Suppressor macrophage treated with lipopolysaccharide for 1 hour (primary cell): ENCODE data around the gene ZFYVE1.
"Not testable (repeated sequence)": the region's sequence is repeated elsewhere in the genome, so short reads cannot be mapped to it uniquely, and the experiment has no call there.

Experiments
- DNase-seq, 3 donors: peaks; one replicate each; pipeline ENCODE4 v3.0.0-alpha.2; 2020 to 2022

ZFYVE1 gene

DNA sequence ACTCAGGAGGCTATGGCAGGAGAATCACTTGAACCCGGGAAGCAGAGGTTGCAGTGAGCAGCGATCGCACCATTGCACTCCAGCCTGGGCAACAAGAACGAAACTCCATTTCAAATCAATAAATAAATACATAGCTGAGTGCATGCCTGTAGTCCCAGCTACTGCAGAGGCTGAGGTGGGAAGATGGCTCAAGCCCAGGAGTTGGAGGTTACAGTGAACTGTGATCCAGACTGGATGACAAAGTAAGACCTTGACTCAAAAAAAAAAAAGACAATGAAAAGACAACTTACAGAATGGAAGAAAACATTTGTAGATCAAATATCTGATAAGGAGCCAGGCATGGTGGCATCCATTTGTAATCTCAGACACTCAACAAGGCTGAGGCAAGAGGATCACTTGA is 27.6 kb downstream of the ZFYVE1 start:
- no peak for DNase-seq

GRCh38 chr14:72998252-72998903 is 28.5 kb downstream of the ZFYVE1 start:
- no peak for DNase-seq

DNA sequence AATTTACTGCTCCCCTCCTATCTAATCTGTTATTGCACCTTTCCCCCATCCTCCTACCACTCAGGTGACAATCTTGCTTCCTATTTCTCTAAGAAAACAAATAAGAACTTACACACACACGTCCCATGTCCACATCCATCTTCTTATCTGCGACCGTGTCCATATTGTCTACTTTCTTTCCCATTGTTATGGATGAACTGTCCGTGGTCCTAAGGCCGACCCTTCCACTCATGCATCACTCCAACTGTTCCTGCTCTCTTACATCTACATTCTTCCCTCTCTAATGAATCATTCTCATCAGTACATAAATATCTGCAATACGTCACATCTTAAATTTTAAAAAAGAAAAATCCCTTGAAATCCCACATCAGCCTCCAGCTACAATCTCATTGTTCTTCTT is 30.0 kb downstream of the ZFYVE1 start:
- no peak for DNase-seq

DNA sequence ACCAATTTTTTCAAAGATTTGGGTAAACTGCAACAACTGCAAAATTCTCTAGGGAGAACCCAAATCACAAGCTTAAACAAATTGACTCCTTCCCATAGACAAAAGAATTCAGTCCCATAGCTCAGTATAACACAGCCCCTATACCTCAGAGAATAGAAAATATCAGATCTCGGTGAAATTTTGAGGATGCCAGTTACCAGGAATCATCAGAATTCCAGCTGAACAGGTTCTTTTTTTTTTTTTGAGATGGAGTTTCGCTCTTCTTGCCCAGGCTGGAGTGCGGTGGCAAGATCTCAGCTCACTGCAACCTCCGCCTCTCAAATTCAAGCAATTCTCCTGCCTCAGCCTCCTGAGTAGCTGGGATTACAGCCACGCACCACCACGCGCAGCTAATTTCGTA is 36.7 kb downstream of the ZFYVE1 start:
- no peak for DNase-seq

DNA sequence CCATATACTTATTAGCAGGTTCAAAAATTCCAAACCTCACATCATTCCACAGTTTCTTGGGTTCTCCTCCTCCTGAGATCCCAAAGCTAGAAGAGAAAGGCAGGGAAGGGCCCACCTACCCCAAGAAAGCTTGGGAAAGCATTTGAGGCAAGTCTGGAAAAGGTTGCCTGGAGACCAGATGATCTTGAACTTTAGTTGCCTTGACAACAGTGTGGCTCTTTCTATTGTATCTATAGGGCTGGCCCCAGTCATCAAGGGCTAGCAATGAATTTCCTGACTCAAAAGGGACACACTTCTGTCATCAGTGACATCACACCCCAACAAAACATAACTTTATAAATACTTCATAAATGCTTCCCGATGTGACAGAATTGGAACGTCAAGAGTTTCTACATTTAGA is 40.0 kb downstream of the ZFYVE1 start:
- no peak for DNase-seq

DNA sequence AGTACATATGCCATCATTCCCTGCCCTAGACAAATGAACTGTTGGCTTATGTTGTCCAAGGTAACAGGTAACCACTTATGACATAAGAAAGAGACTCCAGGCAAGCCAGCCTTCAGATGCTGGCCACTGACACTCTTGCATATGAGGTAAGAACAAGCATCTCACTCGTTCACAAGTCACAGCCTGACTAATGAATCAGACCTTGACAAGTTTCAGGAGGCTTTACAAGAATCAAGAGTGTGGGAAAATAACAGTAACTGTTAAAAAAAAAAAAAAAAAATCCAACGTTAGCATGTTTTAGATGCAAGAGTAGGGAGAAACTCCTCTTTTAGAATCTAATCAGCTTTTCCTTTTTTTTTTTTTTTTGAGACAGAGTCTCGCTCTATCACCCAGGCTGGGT is 40.7 kb downstream of the ZFYVE1 start:
- DNase-seq, result no peak

DNA sequence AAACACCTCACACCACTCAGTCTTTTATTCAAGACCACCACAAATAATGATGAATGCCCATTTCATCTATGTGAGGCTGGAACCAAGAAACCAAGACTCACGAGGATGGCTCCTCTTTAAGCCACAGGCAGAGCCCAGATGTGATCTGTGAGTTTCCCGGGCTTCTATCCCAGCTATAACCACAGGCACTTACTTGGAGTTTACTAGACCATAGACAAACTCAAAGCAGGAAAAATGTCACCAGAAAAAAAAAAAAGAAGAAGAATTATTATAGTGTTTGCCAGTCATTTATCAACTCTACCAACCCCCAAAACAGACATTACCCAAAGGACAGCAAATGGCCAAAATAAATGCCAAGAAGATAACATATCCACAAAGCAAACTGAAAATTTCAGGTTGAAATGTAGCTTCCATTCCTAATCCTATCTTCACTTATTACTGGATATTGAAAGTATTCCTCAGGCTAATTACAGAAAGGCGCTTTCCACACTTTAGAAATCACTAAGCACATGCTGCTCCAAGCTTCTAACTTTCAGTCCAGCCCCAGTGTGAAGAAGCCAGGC is 44.7 kb downstream of the ZFYVE1 start:
- no peak for DNase-seq

- no peak for DNase-seq
Observed at GRCh38 chr14:72980863-72981262, 46.0 kb downstream of the ZFYVE1 start.

DNA sequence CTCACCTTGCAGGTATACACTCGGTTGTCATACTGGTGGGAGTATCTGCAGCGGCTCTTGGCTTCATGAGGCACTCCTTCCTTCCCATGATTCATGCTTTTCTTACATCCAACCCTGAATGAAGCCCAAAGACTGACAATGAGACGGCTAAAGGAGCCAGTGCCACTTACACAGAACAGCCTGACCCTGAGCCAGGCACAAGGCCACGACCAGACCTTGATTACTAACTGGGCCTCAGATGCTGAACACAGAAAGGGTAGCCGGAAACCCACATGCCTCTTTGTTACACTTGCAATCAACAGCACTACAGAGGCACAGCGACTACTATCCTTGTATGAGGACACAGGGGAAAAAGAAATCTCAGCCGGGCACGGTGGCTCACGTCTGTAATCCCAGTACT is 48.0 kb downstream of the ZFYVE1 start:
- no peak for DNase-seq

GRCh38 chr14:72975770-72976169 is 51.1 kb downstream of the ZFYVE1 start:
- DNase-seq, result no peak

- DNase-seq, result no peak
Observed at GRCh38 chr14:72974661-72975060, 52.2 kb downstream of the ZFYVE1 start.

DNA sequence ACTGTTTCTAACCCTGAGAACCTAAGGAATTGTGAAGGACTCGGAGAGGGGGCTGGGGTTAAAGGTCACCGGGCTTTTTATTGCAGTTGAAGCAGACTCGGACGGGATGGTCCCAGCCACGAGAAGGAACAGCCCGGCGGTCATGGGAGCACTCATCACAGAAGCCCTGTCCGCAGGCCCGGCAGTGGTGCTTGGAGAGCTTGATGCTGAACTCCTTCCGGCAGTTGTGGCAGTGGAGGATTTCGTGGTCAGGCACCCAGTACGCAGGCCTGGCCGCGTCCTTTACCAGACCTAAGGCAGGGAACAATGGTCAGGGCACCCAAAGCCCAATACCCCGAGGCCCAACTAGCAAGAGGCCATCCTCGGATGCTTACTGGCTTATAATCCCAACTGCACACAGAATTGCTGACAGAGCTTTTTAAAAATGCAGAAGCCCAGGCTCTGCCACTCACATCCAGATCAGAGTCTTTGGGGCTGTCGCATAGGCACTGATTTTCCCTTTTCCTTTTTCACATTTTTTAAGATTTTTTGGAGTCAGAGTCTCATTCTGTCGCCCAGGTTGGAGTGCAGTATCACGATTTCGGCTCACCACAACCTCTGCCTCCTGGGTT is 56.0 kb downstream of the ZFYVE1 start:
- DNase-seq, result no peak

DNA sequence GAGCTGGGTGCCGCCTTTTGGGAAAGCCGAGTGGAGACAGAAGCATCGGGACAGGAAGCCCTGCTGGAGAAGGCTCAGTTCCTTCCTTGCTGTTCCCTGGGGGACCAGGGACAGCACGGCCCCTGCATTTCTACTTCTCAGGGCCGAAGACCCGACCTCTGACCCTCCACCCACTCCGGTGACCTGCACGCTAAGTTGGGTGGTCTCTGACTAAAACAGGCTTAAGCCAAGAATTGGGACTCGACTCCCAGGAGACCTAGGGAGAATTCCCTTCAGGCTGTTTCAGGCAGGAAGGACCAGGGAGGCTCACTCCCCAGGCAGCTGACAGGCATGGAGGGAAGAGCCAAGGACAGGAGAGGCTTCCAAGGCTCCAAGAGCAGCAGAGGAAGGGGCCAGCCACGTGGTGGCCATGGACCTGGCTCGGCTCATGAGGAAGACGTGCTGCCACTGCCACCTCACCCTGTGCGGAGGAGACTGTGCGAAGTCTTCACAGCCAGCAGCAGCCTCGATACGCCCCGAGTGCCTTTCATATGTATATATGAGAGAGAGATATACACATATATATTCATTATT is 56.8 kb downstream of the ZFYVE1 start:
- no peak for DNase-seq

DNA sequence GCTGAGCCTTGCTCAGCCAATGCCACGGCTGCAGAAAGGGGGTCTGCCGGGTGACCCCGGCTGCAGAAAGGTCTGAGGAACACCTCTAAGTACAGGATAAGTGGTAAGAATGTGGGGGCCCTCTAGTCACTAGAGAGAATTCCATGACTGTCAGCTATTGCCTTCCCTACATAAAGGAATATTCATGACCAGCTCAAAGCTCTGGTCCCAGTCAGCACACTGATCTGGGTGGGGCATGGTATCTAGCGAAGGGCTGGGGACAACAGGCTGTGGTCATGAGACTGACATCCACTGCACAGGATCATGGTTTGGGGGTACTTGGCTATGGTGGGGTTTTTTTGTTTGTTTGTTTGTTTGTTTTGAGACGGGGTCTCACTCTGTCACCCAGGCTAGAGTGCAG is 58.6 kb downstream of the ZFYVE1 start:
- no peak for DNase-seq

- DNase-seq, result no peak
Observed at GRCh38 chr14:72966038-72966437, 60.9 kb downstream of the ZFYVE1 start.

GRCh38 chr14:72965249-72965648 is 61.7 kb downstream of the ZFYVE1 start:
- no peak for DNase-seq

DNA sequence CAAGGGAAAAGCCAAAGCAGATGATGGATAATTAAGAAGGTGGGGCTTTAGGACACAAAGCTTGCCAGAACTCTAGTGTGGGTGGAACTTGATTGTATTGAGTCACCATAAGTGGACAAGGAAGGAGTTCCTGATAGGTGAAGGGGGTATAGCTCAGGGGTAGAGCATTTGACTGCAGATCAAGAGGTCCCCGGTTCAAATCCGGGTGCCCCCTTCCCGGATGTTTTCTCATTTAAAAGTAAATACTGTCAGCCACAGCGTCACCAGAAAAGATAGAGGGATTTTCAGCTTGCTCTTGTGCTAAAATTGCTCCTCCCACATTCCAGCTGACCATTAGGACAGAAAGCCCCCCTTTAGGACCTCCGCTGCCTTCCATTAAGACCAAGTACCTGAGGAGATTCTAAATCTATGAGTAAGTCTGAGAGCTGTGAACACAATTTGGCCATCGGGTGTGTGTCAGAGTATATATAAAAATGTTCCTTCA is 64.0 kb downstream of the ZFYVE1 start:
- DNase-seq, result no peak

GRCh38 chr14:72962336-72962754 is 64.6 kb downstream of the ZFYVE1 start:
- not testable (repeated sequence) for DNase-seq

DNA sequence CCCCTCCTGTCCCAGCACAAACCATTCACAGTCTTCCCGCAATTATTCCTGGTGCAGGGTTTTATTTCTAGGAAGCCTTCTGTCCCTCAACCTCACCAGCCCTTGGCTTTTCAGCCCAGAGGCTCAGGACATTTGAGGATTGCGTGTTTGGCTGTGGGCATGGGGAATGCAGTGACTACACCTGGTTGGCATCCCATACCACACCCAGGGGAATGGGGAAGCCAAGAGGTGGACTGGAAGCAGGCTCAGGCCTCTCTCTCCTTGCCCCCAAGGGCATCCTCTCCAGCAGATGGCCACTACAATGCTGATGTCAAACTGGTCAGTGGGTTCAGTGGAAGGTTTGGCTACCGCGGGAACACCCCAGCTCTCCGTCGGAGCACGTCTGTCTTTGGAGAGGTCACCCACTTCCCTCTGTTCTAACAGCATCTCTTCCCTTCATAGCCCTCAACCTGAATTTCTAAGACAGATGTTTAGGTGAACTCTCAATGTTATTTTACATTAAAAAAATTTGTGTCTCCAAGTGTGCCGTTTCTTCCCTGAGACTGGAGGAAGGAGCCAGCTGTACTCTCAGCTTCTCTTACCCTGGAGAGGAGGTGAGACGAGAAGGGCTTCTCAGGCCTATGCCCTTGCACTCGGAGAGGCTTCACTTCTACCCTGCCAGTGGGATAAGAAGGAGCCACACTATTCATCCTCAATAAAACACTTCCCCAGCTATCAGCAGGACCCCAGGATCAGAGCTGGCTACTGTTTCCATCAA is 65.1 kb downstream of the ZFYVE1 start:
- DNase-seq, result no peak

- not testable (repeated sequence) for DNase-seq
Observed at GRCh38 chr14:72961016-72961415, 65.9 kb downstream of the ZFYVE1 start.

GRCh38 chr14:72958548-72958947 is 68.4 kb downstream of the ZFYVE1 start:
- DNase-seq, result no peak

DNA sequence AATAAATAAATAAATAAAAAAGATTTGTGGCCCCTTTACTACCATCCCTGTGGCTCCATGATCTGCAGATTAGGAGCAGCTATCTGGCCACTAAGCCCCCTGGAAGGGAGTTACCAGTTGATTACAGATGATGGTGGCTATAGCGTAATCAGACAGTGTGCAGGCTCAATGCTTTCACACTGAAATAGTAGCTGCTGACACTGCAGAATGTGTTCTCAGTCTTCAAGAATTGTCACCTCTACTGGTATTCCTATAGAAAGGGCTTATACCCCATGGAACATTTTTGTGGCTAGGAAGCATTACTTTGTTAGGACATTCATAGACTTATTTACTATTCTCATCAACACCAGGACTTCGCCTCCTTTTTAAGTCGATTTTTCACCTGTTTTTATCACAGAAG is 69.7 kb downstream of the ZFYVE1 start:
- no peak for DNase-seq

GRCh38 chr14:72956741-72957140 is 70.2 kb downstream of the ZFYVE1 start:
- not testable (repeated sequence) for DNase-seq
